IMR-90 (cell line): ENCODE data around the gene LCP1. TPM values are rescaled to one million over a fixed set of nuclear protein-coding genes. Genes with fewer than 3 reads are reported as not detected.

Experiments used
- ATAC-seq: fragments of 200-7000 bp; cut with Tn5 transposase; 2 replicates; pipeline ENCODE4 v1.9.1; 2020; ENCODE audit warnings: low read depth, mild to moderate bottlenecking, moderate library complexity
- BruUV-seq: library from RNA; stranded (reverse); fragments of 400-500 nt; replicated peaks from 2 replicates; lab custom pipeline; 2021; lab: Mats Ljungman, UMichigan
- CTCF ChIA-PET: fragments of 300-600 bp; formaldehyde crosslinking; extraction: SDS; loops from one replicate; lab custom pipeline; 2021; ENCODE audit warnings: antibody characterized with exemption; lab: Yijun Ruan, JAX
- POLR2A ChIA-PET: fragments of 300-600 bp; sonication (Branson Sonifier 250); formaldehyde crosslinking; loops from one replicate; lab custom pipeline; 2022; ENCODE audit warnings: antibody characterized with exemption; ENCODE audit not compliant: unreplicated experiment; lab: Charles Lee
- DNase-seq: peaks from one replicate; pipeline ENCODE4 v3.0.0; 2013
- H2AFZ ChIP-seq: replicated peaks from 2 replicates; pipeline ENCODE3; 2013; ENCODE audit warnings: low read length, mild to moderate bottlenecking; ENCODE audit not compliant: poor library complexity
- H2AK5ac ChIP-seq: 2 replicates; pipeline ENCODE4 v1.6.1; 2013; ENCODE audit warnings: low read depth, low read length, inconsistent platforms
- H2AK9ac ChIP-seq: replicated peaks from 2 replicates; pipeline ENCODE3; 2013; ENCODE audit warnings: mild to moderate bottlenecking, low read depth, low read length, moderate library complexity; ENCODE audit not compliant: poor library complexity
- H2BK120ac ChIP-seq: 2 replicates; pipeline ENCODE4 v1.6.1; 2013; ENCODE audit warnings: low read depth, low read length, inconsistent platforms
- H2BK15ac ChIP-seq: 3 replicates; pipeline ENCODE4 v1.6.1; 2013; ENCODE audit warnings: low read depth, low read length, inconsistent platforms
- H2BK20ac ChIP-seq: 2 replicates; pipeline ENCODE4 v1.6.1; 2013; ENCODE audit warnings: low read depth, mild to moderate bottlenecking, inconsistent platforms, low read length, moderate library complexity
- H2BK5ac ChIP-seq: 2 replicates; pipeline ENCODE4 v1.6.1; 2013; ENCODE audit warnings: mild to moderate bottlenecking, low read depth, low read length, inconsistent platforms; ENCODE audit not compliant: poor library complexity, severe bottlenecking
- H3K14ac ChIP-seq: replicated peaks from 2 replicates; pipeline ENCODE4 v1.6.1; 2013; ENCODE audit warnings: low read depth, low read length, inconsistent platforms
- H3K18ac ChIP-seq: 2 replicates; pipeline ENCODE4 v1.6.1; 2013; ENCODE audit warnings: low read depth, low read length, control low read depth
- H3K23ac ChIP-seq: 2 replicates; pipeline ENCODE4 v1.6.1; 2013; ENCODE audit warnings: low read depth, low read length, inconsistent platforms
- H3K27ac ChIP-seq: 2 replicates; pipeline ENCODE4 v1.5.1; 2013; ENCODE audit warnings: mild to moderate bottlenecking, control low read depth, low read length; ENCODE audit not compliant: insufficient read depth
- H3K27me3 ChIP-seq: 2 replicates; pipeline ENCODE4 v1.6.1; 2013; ENCODE audit warnings: low read length; ENCODE audit not compliant: control insufficient read depth, insufficient read depth
- H3K36me3 ChIP-seq: 2 replicates; pipeline ENCODE4 v1.6.1; 2013; ENCODE audit warnings: low read length, mixed read lengths; ENCODE audit not compliant: control insufficient read depth, insufficient read depth
- H3K4ac ChIP-seq: 2 replicates; pipeline ENCODE4 v1.6.1; 2013; ENCODE audit warnings: low read depth, low read length, inconsistent platforms
- H3K4me1 ChIP-seq: 2 replicates; pipeline ENCODE4 v1.6.1; 2013; ENCODE audit warnings: low read length, mixed read lengths; ENCODE audit not compliant: control insufficient read depth, insufficient read depth
- H3K4me2 ChIP-seq: 2 replicates; pipeline ENCODE4 v1.6.1; 2013; ENCODE audit warnings: low read depth, mild to moderate bottlenecking, control low read depth, low read length, moderate library complexity
- H3K4me3 ChIP-seq: 2 replicates; pipeline ENCODE4 v1.5.1; 2013; ENCODE audit warnings: low read depth, mild to moderate bottlenecking, control low read depth, low read length, moderate library complexity; ENCODE audit not compliant: insufficient read depth
- H3K56ac ChIP-seq: 2 replicates; pipeline ENCODE4 v1.6.1; 2013; ENCODE audit warnings: low read length, inconsistent platforms; ENCODE audit not compliant: insufficient read depth; ENCODE audit errors: extremely low read depth
- H3K79me1 ChIP-seq, 2 experiments: 2 replicates each; pipeline ENCODE4 v1.6.1; 2013; ENCODE audit warnings: low read length in 2 of 2, inconsistent platforms in 1 of 2, low read depth in 1 of 2
- H3K9ac ChIP-seq: 2 replicates; pipeline ENCODE4 v1.6.1; 2013; ENCODE audit warnings: low read depth, low read length, control low read depth
- H3K9me1 ChIP-seq: 2 replicates; pipeline ENCODE4 v1.6.1; 2013; ENCODE audit warnings: low read length, inconsistent platforms; ENCODE audit not compliant: insufficient read depth
- H3K9me3 ChIP-seq: 2 replicates; pipeline ENCODE4 v1.6.1; 2013; ENCODE audit warnings: low read length; ENCODE audit not compliant: control insufficient read depth, insufficient read depth
- H4K20me1 ChIP-seq: 2 replicates; pipeline ENCODE4 v1.6.1; 2013; ENCODE audit warnings: low read length, inconsistent platforms; ENCODE audit not compliant: insufficient read depth
- H4K5ac ChIP-seq: 2 replicates; pipeline ENCODE4 v1.6.1; 2013; ENCODE audit warnings: mild to moderate bottlenecking, low read depth, low read length, control low read depth
- H4K8ac ChIP-seq, 2 experiments: 2 replicates each; pipeline ENCODE4 v1.6.1; 2013; ENCODE audit warnings: low read depth in 2 of 2, low read length in 2 of 2, control low read depth in 1 of 2, inconsistent platforms in 1 of 2
- H4K91ac ChIP-seq: 2 replicates; pipeline ENCODE4 v1.6.1; 2013; ENCODE audit warnings: low read depth, low read length, inconsistent platforms; ENCODE audit not compliant: insufficient read depth
- CEBPB ChIP-seq: IDR thresholded peaks from 2 replicates; pipeline ENCODE4 v1.6.1; 2012; ENCODE audit warnings: low read depth, low read length, improper control_type of control experiment
- CHD1 ChIP-seq: IDR thresholded peaks from 2 replicates; pipeline ENCODE4 v1.6.1; 2012; ENCODE audit warnings: low read depth, low read length, improper control_type of control experiment
- MAFK ChIP-seq: IDR thresholded peaks from 2 replicates; pipeline ENCODE4 v1.6.1; 2012; ENCODE audit warnings: low read depth, low read length, improper control_type of control experiment
- WGBS, 2 experiments: methylation state at CpG; one replicate each; pipeline versions ENCODE4 v1.1.5 to v1.1.7; 2013; ENCODE audit warnings: missing lambda C conversion rate in 2 of 2; ENCODE audit not compliant: insufficient read length in 1 of 2; ENCODE audit errors: extremely low coverage in 2 of 2; 5-methylcytosine and 5-hydroxymethylcytosine counted together
- dilution Hi-C: fragments of 300-500 bp; cut with HindIII; formaldehyde crosslinking; loops from one replicate; pipeline ENCODE4 v1.14.3; 2018; ENCODE audit warnings: low sequenced_read_pairs; ENCODE audit not compliant: unreplicated experiment
- in situ Hi-C: fragments of 300-500 bp; cut with MboI; formaldehyde crosslinking; loops from 3 replicates; pipeline ENCODE4 v1.14.3; 2019; ENCODE audit warnings: low sequenced_read_pairs, inconsistent platforms, mixed read lengths
- intact Hi-C: fragments of 100-400 bp; cut with micrococcal nuclease; formaldehyde crosslinking; loops from 2 replicates; pipeline ENCODE4 v1.10.0; 2022
- polyA plus RNA-seq, 3 experiments: library from polyadenylated mRNA; depleted of rRNA; stranded (reverse); fragments of >200 nt; gene quantifications; 2 replicates each; pipeline ENCODE4 v1.2.3, GENCODE V29; 2012; ENCODE audit warnings: low replicate concordance in 1 of 3
- total RNA-seq: library from RNA; depleted of rRNA; stranded (reverse); fragments of >200 nt; gene quantifications from 2 replicates; pipeline ENCODE4 v1.2.3, GENCODE V29; 2012

The LCP1 gene
- total and polyA plus RNA-seq, 2 of the 4 experiments (the other 2 are of a cell fraction) = not detected

GRCh38 chr13:46079770-46080169, 102.2 kb downstream of the LCP1 start:
- in situ Hi-C loops = no loop called here

More at GRCh38 chr13:46079770-46080169, 102.2 kb downstream of the LCP1 start:
- no peak overlapping the region for H2BK5ac ChIP-seq
- H2AK9ac ChIP-seq = no peak overlapping the region
- H3K36me3 ChIP-seq = no peaks in the 10 kb centered on the region
- H3K4me3 ChIP-seq = no peak overlapping the region
- dilution Hi-C loops = no loop called here
- no peak overlapping the region for H3K27ac ChIP-seq
- no peak overlapping the region for H4K5ac ChIP-seq
- H3K79me1 ChIP-seq = no peaks in the 10 kb centered on the region
- no peak overlapping the region for H3K23ac ChIP-seq
- H2BK20ac ChIP-seq = no peak overlapping the region
- intact Hi-C loops = no loop called here
- no peak overlapping the region for H2AFZ ChIP-seq
- no peak overlapping the region for H3K14ac ChIP-seq
- DNase-seq = no peak
- H3K9me1 ChIP-seq = no peaks in the 10 kb centered on the region
- no peaks in the 10 kb centered on the region for H3K27me3 ChIP-seq
- no peak overlapping the region for H2AK5ac ChIP-seq
- no peaks in the 10 kb centered on the region for H3K4me1 ChIP-seq
- H2BK15ac ChIP-seq = no peak overlapping the region
- no TSS peak for BruUV-seq
- no peaks in the 10 kb centered on the region for H4K20me1 ChIP-seq
- H4K91ac ChIP-seq = no peak overlapping the region
- TF ChIP-seq CHD1 = no peak
- TF ChIP-seq CEBPB = no peak
- TF ChIP-seq MAFK = peak; percentile 69
- no peak for ATAC-seq
- H4K8ac ChIP-seq = no peak overlapping the region
- H3K56ac ChIP-seq = no peak overlapping the region
- no peak overlapping the region for H3K4me2 ChIP-seq
- no peaks in the 10 kb centered on the region for H3K9me3 ChIP-seq
- no peak overlapping the region for H3K9ac ChIP-seq
- no peak overlapping the region for H3K18ac ChIP-seq
- CTCF ChIA-PET = no interaction called here
- no CpG with 5 or more reads among the region's 2 CpGs for WGBS, 2 experiments
- H2BK120ac ChIP-seq = no peak overlapping the region
- no peak overlapping the region for H3K4ac ChIP-seq
- POLR2A ChIA-PET = interaction anchor here (0.8 kb wide), 1 partner anchor 23 kb away, joined by 14 read pairs; no protein-coding TSS in a partner anchor
